SJSA1 (cell line): Measurements from ENCODE around the gene MCRS1. TPM values are rescaled to one million over a fixed set of nuclear protein-coding genes. Genes with fewer than 3 reads are reported as not detected.
"Not testable (repeated sequence)": the region's sequence is repeated elsewhere in the genome, so short reads cannot be mapped to it uniquely, and the experiment has no call there.

Experiments
- DNase-seq, 2 experiments: peaks; one replicate each; pipeline ENCODE4 v3.0.0-alpha.2; 2015 to 2020; ENCODE audit warnings: low spot score in 2 of 2, low read depth in 1 of 2
- H3K27ac ChIP-seq: fragments of 250-450 bp; sonication (Bioruptor Pico); 2 replicates; pipeline ENCODE4 v1.5.1; 2020; ENCODE audit warnings: mild to moderate bottlenecking, moderate library complexity
- H3K27me3 ChIP-seq: fragments of 250-450 bp; sonication (Bioruptor Pico); replicated peaks from 2 replicates; pipeline ENCODE4 v1.5.1; 2020; ENCODE audit warnings: mild to moderate bottlenecking, moderate library complexity
- H3K36me3 ChIP-seq: fragments of 250-450 bp; sonication (Bioruptor Pico); 2 replicates; pipeline ENCODE4 v1.5.1; 2020; ENCODE audit warnings: mild to moderate bottlenecking
- H3K4me1 ChIP-seq: fragments of 250-450 bp; sonication (Bioruptor Pico); replicated peaks from 2 replicates; pipeline ENCODE4 v1.6.1; 2021; ENCODE audit warnings: mild to moderate bottlenecking
- H3K4me3 ChIP-seq: fragments of 250-450 bp; sonication (Bioruptor Pico); 2 replicates; pipeline ENCODE4 v1.5.1; 2020; ENCODE audit warnings: mild to moderate bottlenecking
- H3K9me3 ChIP-seq: fragments of 250-450 bp; sonication (Bioruptor Pico); replicated peaks from 2 replicates; pipeline ENCODE4 v1.5.1; 2020; ENCODE audit warnings: mild to moderate bottlenecking
- total RNA-seq: library from RNA; depleted of rRNA; stranded (reverse); fragments of >200 nt; shearing (Covaris generic); gene quantifications from 2 replicates; pipeline ENCODE4 v1.2.3, GENCODE V29; 2014

Gene MCRS1
- total RNA-seq, 1 experiment from 2014 or later: 73.6 TPM

DNA sequence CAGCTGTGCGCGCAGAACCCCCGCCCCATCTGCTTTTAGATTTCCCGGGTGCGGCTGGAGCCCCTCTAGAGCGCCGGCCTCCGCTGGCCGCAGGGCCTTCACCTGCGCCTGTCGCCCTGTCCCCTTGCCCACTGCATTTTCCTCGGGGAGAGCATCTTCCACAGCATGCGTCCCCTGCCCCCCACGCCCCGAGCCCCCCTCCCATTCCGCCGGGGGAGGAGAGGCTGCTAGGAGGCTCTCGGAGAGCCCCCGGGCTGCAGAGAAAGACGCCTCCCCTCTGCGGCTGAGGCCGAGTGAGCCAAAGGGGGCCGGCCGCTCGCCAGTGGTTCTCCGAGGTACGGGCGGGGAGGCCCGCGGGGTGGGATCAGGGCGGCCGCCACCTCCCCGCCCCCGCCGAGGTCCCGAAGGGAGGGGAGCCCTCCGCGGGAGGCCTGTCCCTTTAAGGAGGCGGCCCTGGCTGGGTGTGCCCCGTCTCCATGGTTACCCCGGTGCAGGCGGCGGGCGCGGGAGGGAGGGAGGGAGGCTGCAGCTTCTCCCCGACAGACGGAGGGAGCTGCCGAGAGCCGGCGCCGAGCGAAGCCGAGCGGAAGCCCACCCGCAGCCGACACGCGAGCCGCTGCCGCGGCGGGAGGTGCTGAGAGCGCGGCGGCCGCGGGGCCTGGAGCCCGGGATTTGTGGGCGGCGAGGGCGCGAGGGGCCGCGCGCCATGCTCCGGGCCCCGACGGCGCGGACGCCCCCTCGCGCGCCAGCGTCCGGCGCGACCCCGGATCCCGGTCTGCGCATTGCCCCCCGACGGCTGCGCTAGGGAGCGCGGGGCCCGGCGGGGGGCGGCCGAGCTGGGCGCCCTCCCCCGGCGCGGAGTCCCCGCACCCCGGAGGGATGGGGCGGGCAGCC lies 29.2 kb downstream of the MCRS1 start, which contains the start of gene KCNH3:
KCNH3 (plus strand) TSS at position 521 of the 894 bp plus-strand sequence. CDS start 387 bp downstream, outside the sequence.
- peak; percentile 46 to 87 for DNase-seq
- Histone ChIP-seq H3K27ac (no peak within 1 kb of the TSS), H3K36me3 (no peaks in the 10 kb centered on the region), H3K4me3 (peak within 1 kb of the TSS; percentile 38), H3K9me3 (no peaks in the 10 kb centered on the region; the same call in 1 of the 2 replicates), H3K27me3 (peaks cover 29% of the 10 kb centered on the region), H3K4me1 (peaks cover 29% of the 10 kb centered on the region)

DNA sequence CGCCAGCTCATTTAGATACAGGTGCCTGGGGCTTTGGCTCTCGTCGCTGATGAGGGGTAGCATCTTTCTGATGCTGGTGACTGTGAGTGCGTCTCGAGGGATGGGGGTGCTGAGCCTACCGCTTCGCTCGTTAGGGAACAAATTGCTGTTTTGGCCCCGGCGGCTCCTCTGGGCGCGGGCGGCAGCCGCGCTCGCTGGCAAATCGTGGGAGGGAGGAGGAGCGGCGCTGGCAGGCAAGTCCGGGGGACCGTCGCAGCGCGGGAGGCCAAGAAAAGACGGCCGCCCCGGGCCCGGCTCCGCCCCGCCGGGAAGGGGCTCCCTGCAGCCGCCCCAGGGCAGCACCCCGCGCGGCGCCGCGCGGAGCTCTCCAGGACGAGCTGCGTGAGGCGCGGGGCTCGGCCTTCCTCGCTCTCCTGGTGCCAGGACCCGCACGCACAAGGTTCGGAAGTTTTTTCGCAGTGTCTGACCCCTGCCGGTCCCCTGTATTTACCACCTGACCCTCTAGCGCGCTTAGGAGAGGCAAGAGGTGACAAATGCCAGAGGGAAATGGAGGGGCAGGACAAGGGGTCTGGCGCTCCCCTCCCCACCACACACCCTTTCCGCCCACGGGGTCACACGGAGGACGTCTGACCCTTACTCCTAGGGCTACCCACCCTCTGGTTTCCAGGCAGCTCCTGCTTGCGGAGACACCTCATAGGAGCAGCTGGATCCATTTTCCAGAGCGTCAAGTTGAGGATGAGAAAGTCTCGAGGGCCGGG lies 30.0 kb downstream of the MCRS1 start:
- Histone ChIP-seq H3K9me3 (no peaks in the 10 kb centered on the region; the same call in 1 of the 2 replicates), H3K27me3 (peaks cover 29% of the 10 kb centered on the region), H3K4me3 (peak overlapping the region; percentile 38), H3K27ac (no peak overlapping the region), H3K4me1 (peaks cover 29% of the 10 kb centered on the region), H3K36me3 (no peaks in the 10 kb centered on the region)
- DNase-seq: peak in 1 of 2 experiments; percentile 44

DNA sequence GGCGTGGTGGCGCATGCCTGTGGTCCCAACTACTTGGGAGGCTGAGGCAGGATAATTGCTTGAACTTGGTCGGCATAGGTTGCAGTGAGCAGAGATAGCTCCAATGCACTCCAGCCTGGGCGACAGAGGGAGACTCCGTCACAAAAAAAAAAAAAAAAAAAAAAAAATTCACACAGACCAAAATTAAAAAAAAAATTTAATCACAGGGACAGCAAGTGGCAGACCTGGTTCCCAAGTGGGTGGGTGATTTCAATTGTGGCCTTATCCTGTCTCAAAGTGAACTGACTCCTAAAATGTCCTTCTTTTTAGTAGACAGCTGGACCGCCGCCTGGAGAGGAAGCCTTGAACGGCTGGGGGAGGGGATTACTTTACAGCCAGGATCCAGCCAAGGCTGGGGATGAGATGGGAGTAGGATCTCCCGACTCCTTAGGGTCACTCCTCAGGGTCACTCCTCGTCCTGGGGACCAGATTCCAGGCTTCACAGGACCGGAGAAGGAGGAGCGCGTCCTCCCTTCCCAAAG lies 30.7 kb downstream of the MCRS1 start:
- H3K27ac ChIP-seq: no peak overlapping the region
- peaks cover 29% of the 10 kb centered on the region for H3K27me3 ChIP-seq
- peaks cover 29% of the 10 kb centered on the region for H3K4me1 ChIP-seq
- no peak overlapping the region for H3K4me3 ChIP-seq
- no peaks in the 10 kb centered on the region; the same call in 1 of the 2 replicates for H3K9me3 ChIP-seq
- H3K36me3 ChIP-seq: no peaks in the 10 kb centered on the region
- peak in 1 of 2 experiments; percentile 37 for DNase-seq

DNA sequence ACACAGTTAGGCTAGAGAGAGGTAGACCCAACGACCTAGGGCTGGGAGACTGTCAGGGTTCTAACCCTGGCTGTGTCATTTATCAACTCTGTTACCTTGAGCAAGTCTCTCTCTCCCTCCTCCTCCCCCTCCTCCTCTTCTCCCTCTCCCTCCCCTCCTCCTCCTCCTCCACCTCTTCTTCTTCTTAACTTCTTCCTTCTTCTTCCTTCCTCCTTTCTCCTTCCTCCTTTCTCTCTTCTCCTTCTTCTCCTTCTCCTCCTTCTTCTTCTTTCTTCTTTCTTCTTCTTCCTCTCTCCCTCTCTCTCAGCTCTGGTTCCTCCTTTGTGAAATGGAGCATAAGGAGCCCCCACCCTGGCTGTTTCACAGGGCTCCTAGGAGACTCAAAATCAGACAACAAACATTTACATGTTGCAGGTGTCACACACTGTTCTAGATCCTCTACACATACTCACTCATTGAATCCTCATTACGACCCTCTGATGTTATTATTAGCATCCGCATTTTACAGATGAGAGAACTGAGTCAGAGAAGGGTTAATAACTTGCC lies 31.3 kb downstream of the MCRS1 start:
- H3K36me3 ChIP-seq: no peaks in the 10 kb centered on the region
- peaks cover 29% of the 10 kb centered on the region for H3K4me1 ChIP-seq
- H3K4me3 ChIP-seq: no peak overlapping the region
- H3K27me3 ChIP-seq: peaks cover 29% of the 10 kb centered on the region
- no peak overlapping the region for H3K27ac ChIP-seq
- H3K9me3 ChIP-seq: no peaks in the 10 kb centered on the region; the same call in 1 of the 2 replicates
- no peak for DNase-seq

DNA sequence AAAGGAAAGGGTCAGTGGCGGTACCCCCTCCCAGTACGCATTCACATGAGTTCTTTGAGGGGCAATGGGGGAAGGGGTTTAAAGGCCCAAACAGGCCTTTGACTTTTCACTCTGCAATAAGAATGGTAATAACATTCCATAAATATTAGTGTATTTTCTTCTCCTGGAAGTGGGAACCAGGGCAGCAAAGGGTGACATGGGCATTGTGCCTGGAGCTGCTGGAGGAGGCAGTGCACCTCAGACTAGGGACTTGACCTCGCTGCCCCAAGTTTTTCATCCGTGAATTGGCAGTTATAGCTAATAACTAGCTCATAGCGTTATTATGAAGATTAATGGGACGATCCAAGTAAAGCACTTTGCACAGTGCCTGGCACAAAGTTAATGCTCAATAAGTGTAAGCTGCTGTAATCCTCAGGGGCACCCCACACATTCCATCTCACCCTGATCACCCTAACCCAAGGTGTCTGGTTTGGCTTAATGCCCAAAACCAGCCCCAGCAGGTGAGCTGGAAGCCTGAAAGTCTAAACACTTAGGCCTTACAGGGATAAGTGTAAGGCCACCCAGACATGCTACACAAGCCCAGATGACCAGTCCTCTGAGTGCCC lies 31.9 kb downstream of the MCRS1 start:
- H3K27ac ChIP-seq: no peak overlapping the region
- no peaks in the 10 kb centered on the region for H3K36me3 ChIP-seq
- DNase-seq: no peak
- H3K4me1 ChIP-seq: peaks cover 29% of the 10 kb centered on the region
- H3K9me3 ChIP-seq: no peaks in the 10 kb centered on the region; the same call in 1 of the 2 replicates
- H3K4me3 ChIP-seq: no peak overlapping the region
- H3K27me3 ChIP-seq: peaks cover 29% of the 10 kb centered on the region

DNA sequence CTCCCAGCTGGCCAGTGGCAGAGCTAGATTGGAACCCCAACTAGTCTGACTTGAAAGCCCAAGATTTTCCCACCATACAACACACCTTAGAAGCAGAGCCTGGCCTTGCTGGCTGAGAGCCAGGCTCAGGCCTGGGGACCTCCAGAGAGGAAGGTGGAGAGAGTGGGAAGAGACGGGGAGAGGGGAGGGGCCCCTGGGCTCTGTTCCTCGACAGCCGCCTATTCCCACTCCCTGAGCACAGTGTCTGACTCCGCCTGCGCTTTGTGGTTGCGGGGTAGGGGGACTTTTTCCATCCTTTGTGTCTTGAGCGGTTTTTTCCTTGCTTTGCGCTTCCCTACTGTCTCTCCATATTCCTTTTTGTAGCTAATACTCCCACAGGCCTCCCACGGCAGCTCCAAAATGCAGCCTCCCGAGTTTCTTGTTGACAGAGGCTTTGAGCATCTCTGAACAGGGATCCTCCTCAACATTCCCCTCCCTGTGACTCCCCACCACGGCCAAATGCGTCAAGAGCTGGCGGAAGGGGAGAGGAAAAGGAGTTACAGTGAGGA lies 33.1 kb downstream of the MCRS1 start:
- peaks cover 29% of the 10 kb centered on the region for H3K4me1 ChIP-seq
- H3K27ac ChIP-seq: no peak overlapping the region
- no peaks in the 10 kb centered on the region for H3K36me3 ChIP-seq
- no peaks in the 10 kb centered on the region; the same call in 1 of the 2 replicates for H3K9me3 ChIP-seq
- DNase-seq: no peak
- H3K27me3 ChIP-seq: peaks cover 24% of the 10 kb centered on the region
- no peak overlapping the region for H3K4me3 ChIP-seq

DNA sequence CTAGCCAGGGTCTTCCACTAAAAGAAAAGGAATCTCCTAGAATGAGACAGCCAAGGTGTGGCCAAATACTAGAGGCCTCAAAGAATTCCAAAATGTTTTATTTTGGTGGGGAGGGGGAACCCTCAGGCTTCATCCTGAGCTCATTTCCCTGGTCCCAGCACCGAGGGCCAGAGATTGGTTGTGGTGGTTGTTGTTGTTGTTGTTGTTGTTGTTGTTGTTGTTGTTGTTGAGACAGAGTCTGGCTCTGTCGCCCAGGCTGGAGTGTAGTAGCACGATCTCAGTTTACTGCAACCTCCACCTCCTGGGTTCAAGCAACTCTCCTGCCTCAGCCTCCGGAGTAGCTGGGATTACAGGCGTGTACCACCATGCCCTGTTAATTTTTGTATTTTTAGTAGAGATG lies 33.8 kb downstream of the MCRS1 start:
- Histone ChIP-seq H3K27me3 (peaks cover 18% of the 10 kb centered on the region), H3K4me1 (peaks cover 24% of the 10 kb centered on the region)
- not testable (repeated sequence) for H3K4me3 ChIP-seq, H3K27ac ChIP-seq, DNase-seq, H3K36me3 ChIP-seq, H3K9me3 ChIP-seq

DNA sequence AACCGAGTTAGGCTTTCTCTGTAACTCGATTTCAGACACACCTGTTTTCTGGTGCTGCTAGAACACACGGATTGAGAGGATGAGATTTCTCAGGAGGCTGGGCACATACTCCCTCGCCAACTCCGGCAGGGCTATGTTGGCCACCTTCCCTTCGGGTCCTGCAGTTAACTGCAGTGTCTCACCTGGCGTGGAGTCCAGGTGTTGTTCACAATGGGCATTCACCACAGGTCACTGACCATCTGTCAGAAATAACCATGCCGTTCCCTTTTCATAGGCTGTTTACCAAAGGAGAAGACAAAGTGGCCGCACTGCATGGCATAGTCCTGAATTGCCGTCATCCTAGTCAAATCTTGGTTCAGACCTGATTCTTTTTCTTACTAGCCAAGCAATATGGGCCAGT lies 34.6 kb downstream of the MCRS1 start:
- H3K27me3 ChIP-seq: peaks cover 11% of the 10 kb centered on the region
- no peaks in the 10 kb centered on the region; the same call in 1 of the 2 replicates for H3K9me3 ChIP-seq
- DNase-seq: no peak
- peaks cover 17% of the 10 kb centered on the region for H3K4me1 ChIP-seq
- no peak overlapping the region for H3K4me3 ChIP-seq
- H3K36me3 ChIP-seq: 0 out of 2 replicates have a peak, but pooled peaks cover 6% of the 10 kb centered on the region
- no peak overlapping the region for H3K27ac ChIP-seq

DNA sequence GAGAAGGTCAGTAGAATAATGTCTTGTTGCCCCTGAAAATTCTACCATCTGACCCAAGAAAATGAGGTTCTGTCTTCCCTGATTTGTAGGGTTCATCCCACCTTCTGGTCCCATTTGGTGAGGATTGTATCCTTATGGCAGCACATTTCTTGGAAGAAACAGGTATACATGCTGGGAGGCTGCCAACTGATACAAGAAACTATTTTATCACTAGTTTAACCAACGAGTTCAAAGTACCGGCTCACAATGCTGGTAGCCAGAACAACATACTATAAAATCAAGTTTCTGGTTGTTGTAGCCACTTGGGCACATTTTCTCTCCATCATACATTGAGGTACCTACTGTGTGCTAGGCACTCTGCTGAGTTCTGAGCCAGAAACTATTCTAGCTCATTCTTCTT lies 36.2 kb downstream of the MCRS1 start:
- no peak overlapping the region for H3K4me3 ChIP-seq
- H3K36me3 ChIP-seq: peaks cover 14% of the 10 kb centered on the region
- no peaks in the 10 kb centered on the region for H3K9me3 ChIP-seq
- H3K27me3 ChIP-seq: no peaks in the 10 kb centered on the region
- no peak overlapping the region for H3K27ac ChIP-seq
- DNase-seq: no peak
- 0 out of 2 replicates have a peak, but pooled peaks cover 3% of the 10 kb centered on the region for H3K4me1 ChIP-seq

DNA sequence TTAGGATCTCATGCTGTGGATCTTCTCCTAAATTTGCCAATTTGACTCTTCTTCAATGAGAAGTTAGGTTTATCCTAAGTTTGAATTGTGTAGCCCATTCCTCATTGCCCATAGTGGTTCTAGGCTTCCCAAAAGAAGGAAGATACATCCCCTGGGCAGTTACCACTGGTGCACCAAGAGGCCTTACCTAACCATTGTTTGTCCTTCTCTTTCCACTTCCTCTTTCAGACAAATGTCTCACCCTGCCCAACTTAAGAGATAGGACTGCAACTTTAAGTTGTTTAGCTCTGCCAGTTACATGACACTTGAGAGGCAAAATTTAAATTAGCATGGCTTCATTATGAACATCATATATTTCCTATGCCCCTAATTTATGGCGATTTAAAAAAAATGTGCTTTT lies 38.5 kb downstream of the MCRS1 start:
- Histone ChIP-seq H3K36me3 (peaks cover 38% of the 10 kb centered on the region), H3K4me3 (no peak overlapping the region), H3K4me1 (no peaks in the 10 kb centered on the region), H3K9me3 (no peaks in the 10 kb centered on the region), H3K27me3 (no peaks in the 10 kb centered on the region), H3K27ac (no peak overlapping the region)
- no peak for DNase-seq

DNA sequence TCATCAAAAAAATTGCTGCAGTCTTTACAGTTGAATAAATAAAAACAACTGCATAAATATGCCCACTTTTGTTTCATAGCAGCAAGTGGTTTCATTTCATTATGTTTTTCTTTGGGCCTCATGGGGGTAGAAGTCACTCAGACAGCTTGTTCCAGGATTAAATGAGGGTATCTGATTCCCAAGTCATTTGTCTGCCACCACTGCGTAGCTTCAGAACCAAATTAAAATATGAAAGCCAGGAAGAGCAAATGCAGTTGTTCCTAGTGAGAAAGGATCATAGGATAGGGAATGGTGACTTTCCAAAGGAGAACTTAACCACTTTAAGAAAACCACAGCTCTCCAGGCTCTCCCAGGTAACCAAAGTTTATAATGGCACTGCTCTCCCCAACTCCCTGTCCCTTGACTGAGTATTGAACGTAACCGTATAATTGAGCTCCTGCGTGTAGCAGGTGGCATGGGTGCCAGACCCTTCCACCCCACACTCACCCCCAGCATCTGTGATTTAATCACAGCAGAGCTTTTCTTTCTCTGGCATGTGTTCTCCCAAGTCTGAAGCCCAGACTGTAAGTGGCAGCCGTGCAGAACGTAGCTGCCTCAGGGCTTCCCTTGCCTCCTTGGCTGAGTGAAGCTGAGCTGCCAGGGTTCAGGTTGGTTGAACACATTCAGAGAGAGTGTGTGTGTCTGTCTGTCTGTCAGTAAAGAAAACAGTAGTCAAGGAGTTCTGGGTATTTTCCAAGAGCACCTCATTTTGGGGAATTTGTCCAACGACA lies 40.4 kb downstream of the MCRS1 start:
- Histone ChIP-seq H3K36me3 (peaks cover 47% of the 10 kb centered on the region), H3K4me3 (no peak overlapping the region), H3K9me3 (no peaks in the 10 kb centered on the region), H3K4me1 (no peaks in the 10 kb centered on the region), H3K27me3 (no peaks in the 10 kb centered on the region), H3K27ac (no peak overlapping the region)
- DNase-seq: no peak

DNA sequence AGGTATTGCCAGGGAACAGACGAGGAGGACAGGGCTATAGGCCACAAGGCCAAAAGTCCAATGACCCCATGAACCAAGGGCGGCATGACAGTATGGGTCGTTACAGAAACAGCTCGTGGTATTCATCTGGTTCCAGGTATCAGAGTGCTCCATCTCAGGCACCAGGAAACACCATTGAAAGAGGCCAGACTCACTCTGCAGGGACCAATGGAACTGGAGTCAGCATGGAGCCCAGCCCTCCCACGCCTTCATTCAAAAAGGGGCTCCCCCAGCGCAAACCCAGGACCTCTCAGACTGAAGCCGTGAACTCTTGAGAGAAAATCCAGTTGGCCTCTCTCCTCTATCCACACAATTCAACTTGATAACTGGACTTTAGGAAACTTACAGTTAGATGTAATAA lies 42.0 kb downstream of the MCRS1 start:
- H3K4me1 ChIP-seq: no peaks in the 10 kb centered on the region
- peaks cover 50% of the 10 kb centered on the region for H3K36me3 ChIP-seq
- DNase-seq: no peak
- H3K27ac ChIP-seq: no peak overlapping the region
- no peaks in the 10 kb centered on the region for H3K27me3 ChIP-seq
- no peaks in the 10 kb centered on the region for H3K9me3 ChIP-seq
- no peak overlapping the region for H3K4me3 ChIP-seq
